Muscle of back (tissue), 13 donors: ENCODE data around the gene HOXC10. TPM values are rescaled to one million over a fixed set of nuclear protein-coding genes. Genes with fewer than 3 reads are reported as not detected.

Experiments
- DNase-seq, 3 donors: peaks; one replicate each; pipeline versions ENCODE4 v3.0.0 to v3.0.0-alpha.2; 2013
- long read RNA-seq, 9 donors: transcript quantifications; one replicate each; lab custom pipeline, GENCODE V29; 2026
- polyA plus RNA-seq, 10 donors: library from polyadenylated mRNA; unstranded; fragments of 120-200 nt; gene quantifications; one replicate each; pipeline ENCODE4 v1.2.1, GENCODE V29; 2013; ENCODE audit not compliant: insufficient read length in 10 of 10

HOXC10 gene
- polyA plus RNA-seq = 10 to 100 TPM in 5 of 10 donors, under 1 TPM in 3, not detected in 2; 0.33 to 55.3 (median 28.8) TPM
- long read RNA-seq, donor 1, transcript HOXC10-201 (2 exons, 1,936 nt) = major isoform, 6 of 7 reads
- long read RNA-seq, donor 1, partial matches to known transcripts = 0 of 7 reads
- long read RNA-seq, donor 1, other reads (novel, unspliced or antisense) = 0 of 7 reads
- long read RNA-seq, donor 2, transcript HOXC10-201 (2 exons, 1,936 nt) = major isoform, 11 of 14 reads
- long read RNA-seq, donor 2, partial matches to known transcripts = 0 of 14 reads
- long read RNA-seq, donor 2, other reads (novel, unspliced or antisense) = 0 of 14 reads
- long read RNA-seq, donor 3 = 0 reads
- long read RNA-seq, donor 4 = 0 reads
- long read RNA-seq, donor 5, partial matches to known transcripts = 0 of 1 reads
- long read RNA-seq, donor 5, other reads (novel, unspliced or antisense) = 0 of 1 reads
- long read RNA-seq, donor 6 = 0 reads
- long read RNA-seq, donor 7, partial matches to known transcripts = 0 of 6 reads
- long read RNA-seq, donor 7, other reads (novel, unspliced or antisense) = 0 of 6 reads
- long read RNA-seq, donor 8, transcript HOXC10-201 (2 exons, 1,936 nt) = major isoform, 6 of 20 reads
- long read RNA-seq, donor 8, partial matches to known transcripts = 9 of 20 reads
- long read RNA-seq, donor 8, other reads (novel, unspliced or antisense) = 0 of 20 reads
- long read RNA-seq, donor 9, partial matches to known transcripts = 0 of 3 reads
- long read RNA-seq, donor 9, other reads (novel, unspliced or antisense) = 0 of 3 reads

- DNase-seq = peak; percentile 86 to 99 (median 93)
These were observed at the start of gene HOXC10 for GRCh38 chr12:53984901-53985691. TSS of gene HOXC10 (plus strand) at chr12:53985146. CDS start at chr12:53985260, 114 bp downstream.

GRCh38 chr12:53935383-53936341, 49.3 kb upstream of the HOXC10 start:
- peak in 1 of 3 donors; percentile 60 for DNase-seq

- DNase-seq = peak in 1 of 3 donors; percentile 34
These were observed 47.8 kb upstream of the HOXC10 start for GRCh38 chr12:53937099-53937498.

- no peak for DNase-seq
These were observed 47.2 kb upstream of the HOXC10 start for GRCh38 chr12:53937596-53938325.

GRCh38 chr12:53938326-53939140, 46.4 kb upstream of the HOXC10 start, which contains the start of gene HOXC13:
TSS of gene HOXC13 (plus strand) at chr12:53938831. CDS start at chr12:53938907, 76 bp downstream.
- peak in 2 of 3 donors; percentile 29 to 84 for DNase-seq

GRCh38 chr12:53939141-53940108, 45.5 kb upstream of the HOXC10 start:
- DNase-seq = peak in 1 of 3 donors; percentile 61

- DNase-seq = peak in 1 of 3 donors; percentile 33
These were observed 44.4 kb upstream of the HOXC10 start for GRCh38 chr12:53940443-53941014.

- no peak for DNase-seq
These were observed 43.8 kb upstream of the HOXC10 start for GRCh38 chr12:53941187-53941586.

- peak in 1 of 3 donors; percentile 41 for DNase-seq
These were observed 43.2 kb upstream of the HOXC10 start for GRCh38 chr12:53941750-53942149.

- peak in 1 of 3 donors; percentile 27 for DNase-seq
These were observed 42.4 kb upstream of the HOXC10 start for GRCh38 chr12:53942467-53942997.

GRCh38 chr12:53944209-53944608, 40.7 kb upstream of the HOXC10 start:
- DNase-seq = peak in 1 of 3 donors; percentile 13

GRCh38 chr12:53944907-53945847, 39.8 kb upstream of the HOXC10 start:
- peak in 1 of 3 donors; percentile 54 for DNase-seq

- no peak for DNase-seq
These were observed 37.2 kb upstream of the HOXC10 start for GRCh38 chr12:53947743-53948142.

- DNase-seq = no peak
These were observed 36.0 kb upstream of the HOXC10 start for GRCh38 chr12:53948650-53949593.
